Measurements from ENCODE around the gene GSG1L.

- no peak for TF ChIP-seq TBX3 (IDR thresholded peaks at IDR 0.05; ENCODE audit: borderline replicate concordance)
- no peak for TF ChIP-seq PBX2 (CRISPR knock-in tag; IDR thresholded peaks at IDR 0.05)
- TF ChIP-seq RXRA (CRISPR knock-in tag; IDR thresholded peaks at IDR 0.05) = no peak
- no peak for TF ChIP-seq EED (CRISPR knock-in tag; IDR thresholded peaks at IDR 0.05)
- no peak for TF ChIP-seq ZNF792 (CRISPR knock-in tag; IDR thresholded peaks at IDR 0.05)
- no peak for TF ChIP-seq FOSL1 (CRISPR knock-in tag; IDR thresholded peaks at IDR 0.05; ENCODE audit: borderline replicate concordance)
- no peak for TF ChIP-seq ZNF891 (CRISPR knock-in tag; IDR thresholded peaks at IDR 0.05)
- TF ChIP-seq CTCF (CRISPR knock-in tag; IDR thresholded peaks at IDR 0.05) = no peak
- TF ChIP-seq CBFB (CRISPR knock-in tag; IDR thresholded peaks at IDR 0.05) = no peak
- TF ChIP-seq RFX5 (IDR thresholded peaks at IDR 0.05; ENCODE audit: low read depth, low read length) = no peak
- TF ChIP-seq MYNN (CRISPR knock-in tag; IDR thresholded peaks at IDR 0.05; ENCODE audit: low read depth) = no peak
Measured at GRCh38 chr16:27791404-27791719, 272.2 kb downstream of the GSG1L start.

Measured in HepG2 (cell line).